Osteoblast (primary cell): ENCODE measurements around the gene MCCD1. TPM values are rescaled to one million over a fixed set of nuclear protein-coding genes. Genes with fewer than 3 reads are reported as not detected.

Source experiments
- DNase-seq: peaks from one replicate; pipeline ENCODE4 v3.0.0; 2011; ENCODE audit warnings: low spot score, mixed read lengths; ENCODE audit not compliant: insufficient read length; ENCODE audit errors: missing footprints
- H2AFZ ChIP-seq: 2 replicates; pipeline ENCODE4 v1.6.0; 2011; ENCODE audit warnings: mild to moderate bottlenecking, low read length
- H3K27ac ChIP-seq: 2 replicates; pipeline ENCODE4 v1.5.1; 2011; ENCODE audit warnings: mild to moderate bottlenecking, low read depth, low read length, moderate library complexity
- H3K27me3 ChIP-seq: 2 replicates; pipeline ENCODE4 v1.6.0; 2012; ENCODE audit warnings: mild to moderate bottlenecking, control low read depth, inconsistent platforms, low read length, moderate library complexity; ENCODE audit not compliant: insufficient read depth
- H3K36me3 ChIP-seq: 2 replicates; pipeline ENCODE4 v1.5.1; 2011; ENCODE audit warnings: mild to moderate bottlenecking, low read length, control low read depth, moderate library complexity; ENCODE audit not compliant: insufficient read depth
- H3K4me1 ChIP-seq: 2 replicates; pipeline ENCODE4 v1.5.1; 2011; ENCODE audit warnings: mild to moderate bottlenecking, low read length, control low read depth, moderate library complexity; ENCODE audit not compliant: insufficient read depth
- H3K4me2 ChIP-seq: 2 replicates; pipeline ENCODE4 v1.6.0; 2011; ENCODE audit warnings: mild to moderate bottlenecking, low read length; ENCODE audit not compliant: insufficient read depth
- H3K4me3 ChIP-seq: fragments of 200-600 bp; sonication (generic); 3 replicates; pipeline ENCODE4 v1.5.1; 2012; ENCODE audit warnings: mild to moderate bottlenecking, low read length, inconsistent platforms; ENCODE audit not compliant: insufficient read depth
- H3K79me2 ChIP-seq: 2 replicates; pipeline ENCODE4 v1.6.0; 2012; ENCODE audit warnings: mild to moderate bottlenecking, low read length, control low read depth, inconsistent platforms; ENCODE audit not compliant: insufficient read depth
- H3K9me3 ChIP-seq: 2 replicates; pipeline ENCODE4 v1.5.1; 2011; ENCODE audit warnings: low read depth, low read length, control low read depth
- H4K20me1 ChIP-seq: 2 replicates; pipeline ENCODE4 v1.6.0; 2012; ENCODE audit warnings: mild to moderate bottlenecking, low read length, control low read depth; ENCODE audit not compliant: insufficient read depth
- total RNA-seq: library from RNA; depleted of rRNA; stranded (reverse); fragments of >200 nt; gene quantifications from 2 replicates; pipeline ENCODE4 v1.2.3, GENCODE V29; 2012
- TF ChIP-seq, protein P1 (sequence below): IDR thresholded peaks from 2 replicates; pipeline ENCODE4 v1.5.1; 2011; ENCODE audit warnings: mild to moderate bottlenecking, low read depth, low read length, moderate library complexity; ENCODE audit errors: extremely low read depth

The MCCD1 gene
- total RNA-seq, 1 donor: not detected

DNA sequence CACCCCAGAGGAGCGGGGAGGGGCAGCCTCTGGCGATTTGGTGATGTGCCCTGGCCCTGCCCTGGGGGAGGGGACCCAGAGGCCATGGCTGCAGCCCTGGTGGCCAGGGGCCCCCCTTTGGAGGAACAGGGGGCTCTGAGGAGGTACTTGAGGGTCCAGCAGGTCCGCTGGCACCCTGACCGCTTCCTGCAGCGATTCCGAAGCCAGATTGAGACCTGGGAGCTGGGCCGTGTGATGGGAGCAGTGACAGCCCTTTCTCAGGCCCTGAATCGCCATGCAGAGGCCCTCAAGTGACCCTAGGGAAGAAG is 29.5 kb downstream of the MCCD1 start:
- Histone ChIP-seq H4K20me1 (no peaks in the 10 kb centered on the region), H3K27ac (no peak overlapping the region)
- TF ChIP-seq, protein P1, sequence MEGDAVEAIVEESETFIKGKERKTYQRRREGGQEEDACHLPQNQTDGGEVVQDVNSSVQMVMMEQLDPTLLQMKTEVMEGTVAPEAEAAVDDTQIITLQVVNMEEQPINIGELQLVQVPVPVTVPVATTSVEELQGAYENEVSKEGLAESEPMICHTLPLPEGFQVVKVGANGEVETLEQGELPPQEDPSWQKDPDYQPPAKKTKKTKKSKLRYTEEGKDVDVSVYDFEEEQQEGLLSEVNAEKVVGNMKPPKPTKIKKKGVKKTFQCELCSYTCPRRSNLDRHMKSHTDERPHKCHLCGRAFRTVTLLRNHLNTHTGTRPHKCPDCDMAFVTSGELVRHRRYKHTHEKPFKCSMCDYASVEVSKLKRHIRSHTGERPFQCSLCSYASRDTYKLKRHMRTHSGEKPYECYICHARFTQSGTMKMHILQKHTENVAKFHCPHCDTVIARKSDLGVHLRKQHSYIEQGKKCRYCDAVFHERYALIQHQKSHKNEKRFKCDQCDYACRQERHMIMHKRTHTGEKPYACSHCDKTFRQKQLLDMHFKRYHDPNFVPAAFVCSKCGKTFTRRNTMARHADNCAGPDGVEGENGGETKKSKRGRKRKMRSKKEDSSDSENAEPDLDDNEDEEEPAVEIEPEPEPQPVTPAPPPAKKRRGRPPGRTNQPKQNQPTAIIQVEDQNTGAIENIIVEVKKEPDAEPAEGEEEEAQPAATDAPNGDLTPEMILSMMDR: no peak

DNA sequence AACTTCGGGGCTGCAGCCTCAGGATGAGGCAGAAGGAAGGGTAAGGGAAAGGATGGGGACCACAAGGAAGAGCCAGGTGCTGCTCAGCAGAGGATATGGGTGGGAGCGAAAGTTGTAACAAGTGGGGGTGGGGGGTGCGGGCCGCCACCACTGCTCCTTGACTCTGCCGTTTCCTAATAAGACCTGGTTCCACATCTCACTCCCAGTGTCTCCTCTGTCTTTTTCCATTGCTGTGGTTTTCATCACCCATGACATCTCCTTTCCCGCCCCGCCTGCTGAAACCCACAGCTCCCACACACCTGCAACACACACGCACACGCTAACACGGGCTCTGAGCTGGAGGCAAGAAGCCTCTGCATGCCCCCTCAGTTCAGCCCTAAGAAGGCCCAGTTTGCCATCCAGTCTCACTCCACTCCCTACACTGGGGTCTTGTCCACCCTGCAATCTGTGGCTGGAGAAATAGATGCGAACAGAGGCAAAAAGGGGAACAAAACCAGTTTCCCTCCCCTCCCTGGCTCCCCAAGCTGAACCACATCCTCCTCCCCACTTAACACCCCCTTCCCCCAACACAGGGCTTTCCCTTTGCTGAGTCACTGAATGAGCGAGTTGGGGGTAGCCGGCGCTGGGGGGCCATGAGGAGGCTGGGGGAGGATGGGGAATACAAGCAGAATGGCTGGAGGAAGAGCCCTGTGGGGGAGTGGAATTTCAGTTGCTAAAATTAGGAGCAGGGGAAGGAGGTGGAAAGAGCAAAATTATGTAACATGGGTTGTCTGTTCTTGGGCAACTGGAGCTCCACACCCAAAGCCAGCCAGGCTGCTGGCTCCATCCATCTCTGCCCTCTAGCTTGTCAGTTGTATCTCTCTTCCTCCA is 30.1 kb downstream of the MCCD1 start:
- H3K4me2 ChIP-seq: peak overlapping the region; percentile 44
- H3K27ac ChIP-seq: peak overlapping the region; percentile 64
- no peaks in the 10 kb centered on the region for H3K27me3 ChIP-seq
- peak; percentile 65 for DNase-seq
- peaks cover 9% of the 10 kb centered on the region for H3K36me3 ChIP-seq
- peaks cover 36% of the 10 kb centered on the region for H3K4me1 ChIP-seq
- TF ChIP-seq, protein P1: no peak
- no peaks in the 10 kb centered on the region for H4K20me1 ChIP-seq
- no peaks in the 10 kb centered on the region for H3K9me3 ChIP-seq
- H3K4me3 ChIP-seq: no peak overlapping the region
- peaks cover 5% of the 10 kb centered on the region for H3K79me2 ChIP-seq
- no peak overlapping the region for H2AFZ ChIP-seq

More for the DNA sequence above, 29.5 kb downstream of the MCCD1 start:
- Histone ChIP-seq H3K4me1 (peaks cover 31% of the 10 kb centered on the region), H2AFZ (no peak overlapping the region), H3K79me2 (peaks cover 5% of the 10 kb centered on the region), H3K4me2 (no peak overlapping the region), H3K4me3 (no peak overlapping the region), H3K36me3 (peaks cover 11% of the 10 kb centered on the region), H3K27me3 (no peaks in the 10 kb centered on the region), H3K9me3 (no peaks in the 10 kb centered on the region)
- DNase-seq: no peak

DNA sequence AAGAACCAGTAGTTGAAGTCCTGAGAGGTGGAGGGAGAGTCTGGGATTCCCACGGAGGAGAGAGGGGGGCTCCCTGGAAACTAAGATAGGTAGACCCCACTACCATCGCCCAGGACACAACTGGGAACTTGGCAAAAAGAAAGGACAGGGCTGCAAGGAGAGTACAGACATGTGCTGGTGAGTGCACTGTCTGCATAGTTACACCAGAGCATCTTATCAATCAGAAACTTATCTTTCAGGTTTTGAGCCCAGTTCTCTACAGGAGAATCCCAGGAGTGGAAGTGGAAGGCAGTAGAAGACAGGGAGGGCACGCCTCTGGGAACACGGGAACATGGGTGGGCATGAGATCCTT is 30.8 kb downstream of the MCCD1 start:
- Histone ChIP-seq H4K20me1 (no peaks in the 10 kb centered on the region), H3K27me3 (no peaks in the 10 kb centered on the region), H3K4me2 (peak overlapping the region; percentile 44), H3K79me2 (peaks cover 5% of the 10 kb centered on the region), H3K9me3 (no peaks in the 10 kb centered on the region), H2AFZ (no peak overlapping the region), H3K36me3 (peaks cover 8% of the 10 kb centered on the region), H3K4me3 (no peak overlapping the region), H3K4me1 (peaks cover 36% of the 10 kb centered on the region), H3K27ac (peak overlapping the region; percentile 64)
- TF ChIP-seq, protein P1: no peak
- peak; percentile 67 for DNase-seq

DNA sequence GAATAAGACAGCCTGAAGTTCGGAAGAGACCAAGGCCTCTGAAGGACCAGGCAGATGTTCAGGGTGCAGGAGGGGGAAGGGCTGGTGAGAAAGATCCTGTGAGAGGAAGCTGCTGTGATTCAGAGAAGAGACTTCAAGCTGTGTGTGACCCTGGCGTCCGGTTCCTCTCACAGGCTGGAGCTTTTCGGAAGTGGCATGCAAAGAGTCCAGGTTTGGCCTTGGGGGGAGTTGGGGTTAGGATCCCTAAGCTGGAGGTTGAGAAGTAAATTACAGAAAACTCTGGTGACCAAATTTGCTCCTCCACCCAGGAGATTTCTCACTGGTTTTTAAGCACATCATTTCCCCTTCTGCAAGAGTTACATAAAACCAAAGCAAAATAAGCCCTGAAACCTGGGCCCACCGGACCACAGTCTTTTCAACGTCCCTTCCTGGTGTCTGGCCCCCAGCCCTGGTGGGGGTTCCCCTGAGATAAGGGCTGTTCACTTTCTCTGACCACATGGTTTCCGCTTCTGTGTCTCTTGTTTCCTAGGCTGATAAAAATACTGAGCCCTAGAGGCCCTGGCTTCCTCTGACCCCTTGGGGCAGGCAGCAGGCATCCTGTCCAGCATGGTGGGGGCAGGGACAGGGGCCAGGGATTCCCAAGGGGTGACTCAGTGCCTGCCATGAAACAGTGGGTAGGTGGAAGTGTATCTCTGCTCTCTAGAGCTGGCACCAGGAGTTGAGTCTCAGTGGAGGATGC is 31.4 kb downstream of the MCCD1 start:
- no peaks in the 10 kb centered on the region for H4K20me1 ChIP-seq
- H3K27me3 ChIP-seq: no peaks in the 10 kb centered on the region
- DNase-seq: peak; percentile 83
- H3K4me2 ChIP-seq: peak overlapping the region; percentile 44
- H3K9me3 ChIP-seq: no peaks in the 10 kb centered on the region
- H2AFZ ChIP-seq: no peak overlapping the region
- TF ChIP-seq, protein P1: no peak
- H3K36me3 ChIP-seq: peaks cover 8% of the 10 kb centered on the region
- peak overlapping the region; percentile 64 for H3K27ac ChIP-seq
- no peak overlapping the region for H3K4me3 ChIP-seq
- peaks cover 5% of the 10 kb centered on the region for H3K79me2 ChIP-seq
- H3K4me1 ChIP-seq: peaks cover 36% of the 10 kb centered on the region
